Stimulated activated CD4-positive, alpha-beta T cell treated with anti-CD3 and anti-CD28 coated beads, Interleukin-4, amount 100 ng/mL, for 48 hours (primary cell): Measurements from ENCODE around the gene ARHGEF35.
A peak's percentile ranks its signal among the peaks of the same experiment; 100 is the strongest.
"Not testable (repeated sequence)": the region's sequence is repeated elsewhere in the genome, so short reads cannot be mapped to it uniquely, and the experiment has no call there.

ENCODE experiments used
- DNase-seq, 2 donors: peaks; one replicate each; pipeline ENCODE4 v3.0.0-alpha.2; 2020; ENCODE audit warnings: low read depth in 2 of 2

The ARHGEF35 gene

GRCh38 chr7:144178380-144179164 lies 17.1 kb downstream of the ARHGEF35 start:
- peak in 1 of 2 donors; percentile 4 for DNase-seq

GRCh38 chr7:144174613-144175012 lies 21.0 kb downstream of the ARHGEF35 start:
- DNase-seq = no peak

GRCh38 chr7:144171594-144172350 lies 23.9 kb downstream of the ARHGEF35 start:
- not testable (repeated sequence) for DNase-seq

- DNase-seq = no peak
Measured at GRCh38 chr7:144164784-144165183, 30.8 kb downstream of the ARHGEF35 start.

- no peak for DNase-seq
Measured at GRCh38 chr7:144158861-144159260, 36.8 kb downstream of the ARHGEF35 start.

GRCh38 chr7:144148224-144148827 lies 47.3 kb downstream of the ARHGEF35 start:
- DNase-seq = no peak

- no peak for DNase-seq
Measured at GRCh38 chr7:144144426-144144825, 51.2 kb downstream of the ARHGEF35 start.

GRCh38 chr7:144142187-144142586 lies 53.4 kb downstream of the ARHGEF35 start:
- DNase-seq = no peak

GRCh38 chr7:144137501-144137900 lies 58.1 kb downstream of the ARHGEF35 start:
- DNase-seq = no peak
